T-helper 17 cell (primary cell): ENCODE results near the gene HSDL1. TPM values are rescaled to one million over a fixed set of nuclear protein-coding genes. Genes with fewer than 3 reads are reported as not detected.

Experiments used
- ATAC-seq: fragments of 150-1000 bp; cut with Tn5 transposase; 2 replicates; pipeline ENCODE4 v1.10.0; 2021; ENCODE audit warnings: mild to moderate bottlenecking, moderate library complexity
- DNase-seq, 3 donors: peaks; one replicate each; pipeline versions ENCODE4 v3.0.0 to v3.0.0-alpha.2; 2020 to 2021
- H3K9me3 ChIP-seq: one replicate; pipeline ENCODE4 v1.7.0; 2013; ENCODE audit warnings: low read length, mild to moderate bottlenecking; ENCODE audit not compliant: control insufficient read depth, poor library complexity, severe bottlenecking
- H3K27ac Mint-ChIP-seq: one replicate; pipeline ENCODE4 v1.8.0; 2022; ENCODE audit warnings: mild to moderate bottlenecking, moderate library complexity, mixed read lengths
- H3K27me3 Mint-ChIP-seq: one replicate; pipeline ENCODE4 v1.8.0; 2022; ENCODE audit warnings: mixed read lengths
- H3K36me3 Mint-ChIP-seq: one replicate; pipeline ENCODE4 v1.8.0; 2022; ENCODE audit warnings: low read depth, mixed read lengths
- H3K4me1 Mint-ChIP-seq: one replicate; pipeline ENCODE4 v1.8.0; 2022; ENCODE audit warnings: mild to moderate bottlenecking, mixed read lengths
- H3K4me3 Mint-ChIP-seq: one replicate; pipeline ENCODE4 v1.8.0; 2022; ENCODE audit warnings: mild to moderate bottlenecking, moderate library complexity, mixed read lengths
- total RNA-seq, 4 donors: library from RNA in 2 of 4; stranded (reverse) in 2 of 4; gene quantifications; one replicate each; pipeline ENCODE4 v1.2.3 and lab custom pipeline; 2022 to 2026

Gene HSDL1
- total RNA-seq, 2 donors from 2014 or later, result 11.9 to 12.6 TPM

DNA sequence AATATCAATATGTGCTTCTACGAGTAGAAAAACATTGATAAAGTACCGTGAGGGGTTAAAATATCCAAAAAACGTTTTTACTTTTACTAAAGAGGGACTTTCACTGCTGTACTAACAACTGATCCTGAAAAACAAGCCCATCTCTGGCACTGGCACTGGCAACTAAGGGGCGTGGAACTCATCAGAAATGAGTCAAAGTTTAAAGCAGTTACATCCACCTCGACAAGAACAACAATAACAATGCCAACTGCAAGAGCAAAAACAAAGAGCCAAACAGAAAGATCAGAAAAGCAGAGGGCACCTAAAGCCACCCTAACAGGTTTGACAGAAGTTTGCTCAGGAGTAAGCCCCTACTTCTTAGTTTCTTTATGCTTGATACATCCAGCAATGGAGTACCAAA is 41.3 kb downstream of the HSDL1 start:
- no peak for ATAC-seq
- Mint-ChIP-seq H3K4me3 (no peak overlapping the region), H3K27me3 (no peaks in the 10 kb centered on the region), H3K4me1 (peaks cover 25% of the 10 kb centered on the region), H3K27ac (no peak overlapping the region), H3K36me3 (no peaks in the 10 kb centered on the region)
- no peak for DNase-seq
- H3K9me3 ChIP-seq, result no peaks in the 10 kb centered on the region

DNA sequence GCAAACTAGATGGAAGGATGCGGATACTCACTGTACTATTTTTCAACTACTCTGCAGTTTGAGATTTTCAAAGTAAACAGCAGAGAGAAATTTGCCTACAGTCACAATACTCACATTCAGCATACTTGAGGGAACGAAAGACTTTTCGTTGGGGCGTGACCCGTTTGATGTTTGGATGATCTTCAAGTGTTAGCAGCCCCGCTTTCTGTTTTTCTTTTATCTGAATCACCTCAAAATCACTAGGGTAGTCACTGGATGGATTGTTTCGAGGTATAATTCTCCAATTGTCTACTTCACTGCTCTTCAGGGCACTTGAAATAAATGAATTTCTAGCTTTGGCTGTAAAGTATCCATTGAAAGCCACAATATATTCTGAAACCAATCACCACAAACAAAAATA is 46.0 kb downstream of the HSDL1 start:
- Mint-ChIP-seq H3K36me3 (peaks cover 3% of the 10 kb centered on the region), H3K27me3 (no peaks in the 10 kb centered on the region), H3K4me3 (no peak overlapping the region), H3K27ac (peak overlapping the region; percentile 80), H3K4me1 (peaks cover 7% of the 10 kb centered on the region)
- ATAC-seq, result no peak
- no peak for DNase-seq
- H3K9me3 ChIP-seq, result no peaks in the 10 kb centered on the region

GRCh38 chr16:84096447-84097005 is 48.5 kb downstream of the HSDL1 start:
- no peaks in the 10 kb centered on the region for H3K9me3 ChIP-seq
- DNase-seq, result no peak
- Mint-ChIP-seq H3K27ac (no peak overlapping the region), H3K36me3 (peaks cover 12% of the 10 kb centered on the region), H3K4me1 (peaks cover 2% of the 10 kb centered on the region), H3K4me3 (no peak overlapping the region), H3K27me3 (no peaks in the 10 kb centered on the region)
- ATAC-seq, result no peak

- no peaks in the 10 kb centered on the region for H3K9me3 ChIP-seq
- Mint-ChIP-seq H3K36me3 (peaks cover 12% of the 10 kb centered on the region), H3K4me3 (no peak overlapping the region), H3K27ac (no peak overlapping the region), H3K27me3 (no peaks in the 10 kb centered on the region), H3K4me1 (peaks cover 2% of the 10 kb centered on the region)
- DNase-seq, result no peak
- no peak for ATAC-seq
Observed at GRCh38 chr16:84095466-84095865, 49.5 kb downstream of the HSDL1 start.

GRCh38 chr16:84093879-84094270 is 51.1 kb downstream of the HSDL1 start:
- no peaks in the 10 kb centered on the region for H3K27me3 Mint-ChIP-seq
- peaks cover 14% of the 10 kb centered on the region for H3K36me3 Mint-ChIP-seq
- peak overlapping the region; percentile 61 for H3K27ac Mint-ChIP-seq
- H3K4me1 Mint-ChIP-seq, result peaks cover 8% of the 10 kb centered on the region
- DNase-seq (no peak), ATAC-seq (no peak)
- no peaks in the 10 kb centered on the region for H3K9me3 ChIP-seq
- H3K4me3 Mint-ChIP-seq, result no peak overlapping the region

DNA sequence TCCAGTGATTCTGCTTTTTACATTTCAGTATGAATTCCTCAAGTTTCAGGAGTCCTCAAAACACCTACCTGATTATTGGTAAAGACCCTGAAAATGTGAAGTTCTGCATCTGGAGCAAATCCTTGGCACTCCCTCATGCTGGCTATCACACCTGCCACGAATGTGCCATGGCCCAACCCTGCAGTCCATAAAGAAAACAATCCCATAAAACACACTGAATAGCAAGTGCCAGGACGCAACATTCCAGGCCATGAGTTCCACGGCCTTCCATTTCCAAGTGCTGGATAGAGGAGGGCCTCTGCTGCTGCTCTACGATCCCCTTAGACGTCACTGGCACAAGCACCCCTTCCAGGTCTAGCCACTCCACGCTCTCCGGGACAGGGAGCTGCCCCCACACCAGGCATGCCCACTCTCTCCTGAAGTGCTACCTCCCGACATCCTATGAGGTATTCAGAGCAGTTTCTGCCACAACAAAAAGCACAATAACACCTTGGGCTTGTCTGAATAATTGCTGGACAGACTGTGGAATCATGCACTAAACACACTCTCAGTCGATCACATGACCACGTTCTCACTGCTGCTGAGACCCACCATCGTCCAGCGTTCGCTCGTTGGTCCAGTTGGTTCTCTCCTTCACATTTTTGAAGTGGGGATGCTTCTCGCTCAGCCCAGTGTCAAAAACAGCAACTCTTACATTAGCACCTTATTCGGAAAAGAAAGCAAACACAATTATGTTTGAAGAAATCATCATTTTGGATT is 51.7 kb downstream of the HSDL1 start:
- peaks cover 15% of the 10 kb centered on the region for H3K36me3 Mint-ChIP-seq

DNA sequence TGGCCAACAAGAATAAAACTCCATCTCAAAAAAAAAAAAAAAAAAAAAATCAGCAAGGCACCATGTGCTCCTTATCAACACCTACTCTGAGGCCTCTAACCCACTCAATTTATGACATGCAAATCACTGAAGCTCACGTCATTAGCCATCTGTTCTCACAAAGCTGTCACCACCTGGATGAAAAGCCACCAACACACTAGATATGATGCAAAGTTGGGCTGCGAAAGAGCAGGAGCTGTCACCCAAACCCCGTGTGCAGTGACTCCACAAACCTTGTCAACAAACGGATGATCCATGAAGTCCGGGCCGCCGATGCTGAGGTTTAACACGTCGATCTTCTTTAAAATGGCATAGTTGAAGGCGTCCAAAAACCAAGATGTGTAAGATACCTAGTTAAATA is 53.5 kb downstream of the HSDL1 start:
- H3K36me3 Mint-ChIP-seq, result peaks cover 19% of the 10 kb centered on the region
- no peak overlapping the region for H3K27ac Mint-ChIP-seq
- peaks cover 24% of the 10 kb centered on the region for H3K4me1 Mint-ChIP-seq
- H3K27me3 Mint-ChIP-seq, result no peaks in the 10 kb centered on the region
- DNase-seq (no peak), ATAC-seq (no peak)
- H3K4me3 Mint-ChIP-seq, result no peak overlapping the region
- no peaks in the 10 kb centered on the region for H3K9me3 ChIP-seq

More for the DNA sequence above, 51.7 kb downstream of the HSDL1 start:
- Mint-ChIP-seq H3K27me3 (no peaks in the 10 kb centered on the region), H3K4me1 (peaks cover 13% of the 10 kb centered on the region), H3K4me3 (no peak overlapping the region), H3K27ac (peak overlapping the region; percentile 61)
- ATAC-seq (no peak), DNase-seq (no peak)
- H3K9me3 ChIP-seq, result no peaks in the 10 kb centered on the region

DNA sequence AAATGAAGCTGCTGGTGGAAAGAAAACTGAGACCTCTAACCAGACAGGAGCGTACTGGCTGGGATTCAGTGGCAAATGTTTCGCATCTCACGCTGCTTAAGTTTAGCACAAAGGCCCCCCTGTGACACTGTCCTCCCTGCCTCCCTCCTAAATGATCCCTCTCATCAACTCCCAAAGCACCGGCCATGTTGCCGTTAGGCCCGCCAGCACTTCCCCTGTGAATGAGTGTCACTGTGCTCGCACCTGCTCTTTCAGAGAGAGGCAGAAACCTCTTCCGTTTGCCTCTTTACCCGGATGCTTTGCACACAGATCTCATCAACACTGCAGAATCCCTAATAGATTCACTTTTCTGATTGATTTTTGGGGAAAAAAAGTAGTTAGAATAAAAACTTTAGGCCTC is 54.8 kb downstream of the HSDL1 start:
- H3K36me3 Mint-ChIP-seq, result peaks cover 19% of the 10 kb centered on the region
- H3K9me3 ChIP-seq, result no peaks in the 10 kb centered on the region
- peaks cover 30% of the 10 kb centered on the region for H3K4me1 Mint-ChIP-seq
- H3K4me3 Mint-ChIP-seq, result no peak overlapping the region
- DNase-seq (no peak), ATAC-seq (no peak)
- H3K27me3 Mint-ChIP-seq, result no peaks in the 10 kb centered on the region
- no peak overlapping the region for H3K27ac Mint-ChIP-seq

DNA sequence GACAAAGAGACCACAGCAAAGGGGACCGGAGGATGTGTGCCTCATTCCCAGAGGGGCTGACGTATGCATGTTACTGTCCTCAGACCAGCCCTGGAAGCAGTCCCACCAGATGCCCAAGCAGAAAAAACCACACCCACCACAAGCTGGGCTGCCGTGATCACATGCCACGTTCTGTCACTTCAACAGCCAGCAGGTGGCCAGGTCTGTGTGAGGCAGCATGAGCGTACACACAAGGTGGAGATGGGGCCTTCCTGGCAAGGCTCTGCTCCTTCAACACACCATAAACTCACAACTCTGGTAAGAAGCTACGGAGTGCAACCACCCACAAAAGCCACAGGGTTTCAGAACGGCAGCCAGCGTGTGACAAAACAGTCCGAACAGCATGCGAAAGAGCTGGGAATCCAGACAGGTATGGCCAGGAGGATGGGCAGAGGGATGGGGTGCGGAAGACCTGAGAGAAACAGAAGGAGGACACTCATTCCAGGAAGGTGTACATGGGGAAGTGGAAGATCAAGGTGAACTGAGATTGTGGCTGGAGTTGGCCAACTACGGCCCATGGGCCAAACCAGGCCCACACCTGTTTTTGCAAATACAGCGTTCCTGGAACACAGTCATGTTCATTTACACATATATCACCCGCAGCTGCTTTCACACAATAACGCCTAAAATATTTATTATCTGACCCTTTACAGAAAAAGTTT is 56.1 kb downstream of the HSDL1 start:
- H3K4me1 Mint-ChIP-seq, result peaks cover 33% of the 10 kb centered on the region
- peaks cover 16% of the 10 kb centered on the region for H3K36me3 Mint-ChIP-seq
- DNase-seq (peak; percentile 22 to 26 (median 22)), ATAC-seq (peak; percentile 77)
- peak overlapping the region; percentile 81 for H3K27ac Mint-ChIP-seq
- H3K27me3 Mint-ChIP-seq, result no peaks in the 10 kb centered on the region
- no peak overlapping the region for H3K4me3 Mint-ChIP-seq
- no peaks in the 10 kb centered on the region for H3K9me3 ChIP-seq

- H3K4me1 Mint-ChIP-seq, result peaks cover 31% of the 10 kb centered on the region
- H3K36me3 Mint-ChIP-seq, result peaks cover 9% of the 10 kb centered on the region
Observed at GRCh38 chr16:84087466-84088151, 57.4 kb downstream of the HSDL1 start.

GRCh38 chr16:84087001-84087400 is 58.0 kb downstream of the HSDL1 start:
- DNase-seq (no peak), ATAC-seq (no peak)
- no peaks in the 10 kb centered on the region for H3K27me3 Mint-ChIP-seq
- H3K36me3 Mint-ChIP-seq, result peaks cover 9% of the 10 kb centered on the region
- no peak overlapping the region for H3K4me3 Mint-ChIP-seq
- peak overlapping the region; percentile 81 for H3K27ac Mint-ChIP-seq
- H3K9me3 ChIP-seq, result no peaks in the 10 kb centered on the region
- peaks cover 31% of the 10 kb centered on the region for H3K4me1 Mint-ChIP-seq

More at GRCh38 chr16:84087466-84088151, 57.4 kb downstream of the HSDL1 start:
- ATAC-seq (no peak), DNase-seq (no peak)
- no peaks in the 10 kb centered on the region for H3K9me3 ChIP-seq
- Mint-ChIP-seq H3K27me3 (no peaks in the 10 kb centered on the region), H3K4me3 (peak overlapping the region; percentile 76), H3K27ac (peak overlapping the region; percentile 81)

DNA sequence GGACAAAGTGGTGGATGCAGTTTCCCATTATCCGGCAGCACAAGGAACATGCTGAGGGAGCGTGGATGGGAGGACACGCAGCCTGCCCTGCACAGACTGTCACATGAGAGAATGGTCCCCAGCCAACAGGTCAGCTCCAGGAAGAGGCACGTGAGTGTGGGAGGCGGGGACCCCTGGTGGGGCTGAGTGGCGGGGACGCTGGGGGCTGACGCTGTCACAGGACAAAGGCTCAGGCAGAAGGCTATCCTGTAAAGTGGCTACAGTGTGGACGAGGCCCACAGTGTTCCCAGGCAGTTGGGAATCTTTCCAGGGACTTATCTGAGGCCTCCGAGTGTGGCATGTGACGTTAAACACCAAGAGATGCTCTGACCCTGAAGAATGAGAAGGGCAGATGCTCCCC is 58.6 kb downstream of the HSDL1 start:
- Mint-ChIP-seq H3K27me3 (no peaks in the 10 kb centered on the region), H3K36me3 (peaks cover 7% of the 10 kb centered on the region), H3K27ac (peak overlapping the region; percentile 47), H3K4me1 (peaks cover 31% of the 10 kb centered on the region), H3K4me3 (no peak overlapping the region)
- H3K9me3 ChIP-seq, result no peaks in the 10 kb centered on the region
- ATAC-seq (no peak), DNase-seq (no peak)

DNA sequence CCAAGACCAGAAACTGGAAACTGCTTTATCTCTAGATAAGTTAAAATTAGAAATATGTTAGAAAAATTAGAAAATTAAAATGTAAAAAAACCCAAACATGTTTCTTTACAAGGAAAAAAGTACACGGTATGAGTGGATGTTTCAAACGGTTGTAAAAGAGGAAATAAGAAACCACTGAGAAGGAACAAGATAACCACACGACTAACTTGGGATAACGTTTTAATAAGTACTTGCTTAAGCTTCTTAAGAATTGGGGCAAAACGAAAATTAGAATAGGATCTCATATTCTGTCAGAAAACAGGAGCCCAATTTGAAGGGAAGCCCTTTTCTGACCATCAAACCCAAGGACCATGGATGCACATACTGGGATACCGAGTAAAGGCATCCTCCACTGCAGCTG is 59.2 kb downstream of the HSDL1 start:
- H3K9me3 ChIP-seq, result no peaks in the 10 kb centered on the region
- ATAC-seq (no peak), DNase-seq (no peak)
- Mint-ChIP-seq H3K27ac (peak overlapping the region; percentile 47), H3K4me1 (peaks cover 31% of the 10 kb centered on the region), H3K27me3 (no peaks in the 10 kb centered on the region), H3K36me3 (peaks cover 7% of the 10 kb centered on the region), H3K4me3 (no peak overlapping the region)
